SU-DHL-6 (cell line): Measurements from ENCODE around the gene STK39.

Experiments used
- H2AFZ ChIP-seq: fragments of 200-600 bp; sonication (generic); 2 replicates; pipeline ENCODE4 v1.6.1; 2014; ENCODE audit warnings: low read depth, mild to moderate bottlenecking, moderate library complexity, mixed read lengths, antibody characterized with exemption, low read length; ENCODE audit not compliant: severe bottlenecking
- H3F3A ChIP-seq: fragments of 200-600 bp; shearing (Covaris generic); 2 replicates; pipeline ENCODE4 v1.6.0; 2016; ENCODE audit warnings: antibody characterized with exemption, mild to moderate bottlenecking; ENCODE audit not compliant: insufficient read depth
- H3K27ac ChIP-seq: fragments of 200-600 bp; sonication (generic); 2 replicates; pipeline ENCODE4 v1.5.1; 2016; ENCODE audit warnings: low read depth, mild to moderate bottlenecking, low read length, moderate library complexity, mixed read lengths
- H3K27me3 ChIP-seq: fragments of 200-600 bp; sonication (generic), shearing (Covaris generic); 2 replicates; pipeline ENCODE4 v1.6.0; 2014; ENCODE audit warnings: mild to moderate bottlenecking, low read length
- H3K36me3 ChIP-seq: fragments of 200-600 bp; sonication (generic); 2 replicates; pipeline ENCODE4 v1.6.1; 2014; ENCODE audit warnings: mild to moderate bottlenecking, low read length, mixed read lengths
- H3K4me2 ChIP-seq: fragments of 300-600, 200-600 bp; shearing (Covaris generic), sonication (generic); 2 replicates; pipeline ENCODE4 v1.6.0; 2014; ENCODE audit warnings: low read length, low read depth, mild to moderate bottlenecking; ENCODE audit not compliant: poor library complexity, severe bottlenecking
- H3K4me3 ChIP-seq: fragments of 200-600 bp; sonication (generic); 2 replicates; pipeline ENCODE4 v1.5.1; 2014; ENCODE audit warnings: antibody characterized with exemption, low read length, mild to moderate bottlenecking, mixed read lengths; ENCODE audit not compliant: insufficient read depth, poor library complexity, severe bottlenecking
- H3K79me2 ChIP-seq: fragments of 200-600 bp; sonication (generic); 2 replicates; pipeline ENCODE4 v1.6.1; 2014; ENCODE audit warnings: mild to moderate bottlenecking, low read length, moderate library complexity; ENCODE audit not compliant: insufficient read depth
- H3K9ac ChIP-seq: fragments of 200-600 bp; sonication (generic); 2 replicates; pipeline ENCODE4 v1.7.0; 2014; ENCODE audit warnings: mild to moderate bottlenecking, low read length
- H3K9me2 ChIP-seq: fragments of 200-600 bp; sonication (generic); replicated peaks from 2 replicates; pipeline ENCODE4 v1.6.1; 2014; ENCODE audit warnings: low read length; ENCODE audit not compliant: insufficient read depth
- H3K9me3 ChIP-seq: fragments of 200-600 bp; sonication (generic); 2 replicates; pipeline ENCODE4 v1.6.1; 2014; ENCODE audit warnings: low read length, mixed read lengths; ENCODE audit not compliant: insufficient read depth
- H4K20me1 ChIP-seq: fragments of 200-600 bp; sonication (generic); 2 replicates; pipeline ENCODE4 v1.6.1; 2014; ENCODE audit warnings: low read depth, mild to moderate bottlenecking, antibody characterized with exemption, low read length, moderate library complexity, mixed read lengths
- CTCF ChIP-seq: fragments of 200-600 bp; sonication (generic); IDR thresholded peaks from one replicate; pipeline ENCODE4 v1.5.1; 2017; ENCODE audit warnings: antibody characterized with exemption, mild to moderate bottlenecking, low read length, moderate library complexity; ENCODE audit not compliant: insufficient read depth, poor library complexity, severe bottlenecking
- EZH2phosphoT487 ChIP-seq: fragments of 200-600 bp; sonication (generic), shearing (Covaris generic); conservative IDR thresholded peaks from 2 replicates; pipeline ENCODE4 v1.6.1; 2018; ENCODE audit warnings: mild to moderate bottlenecking, antibody characterized with exemption, low read length, moderate library complexity, mixed read lengths

The STK39 gene

GRCh38 chr2:168156661-168157060, 90.7 kb downstream of the STK39 start:
- no peak overlapping the region for H3K4me2 ChIP-seq
- H3F3A ChIP-seq = no peaks in the 10 kb centered on the region
- no peak overlapping the region for H3K9ac ChIP-seq
- no peaks in the 10 kb centered on the region for H3K36me3 ChIP-seq
- no peak overlapping the region for H3K4me3 ChIP-seq
- H4K20me1 ChIP-seq = no peaks in the 10 kb centered on the region
- no peaks in the 10 kb centered on the region for H3K79me2 ChIP-seq
- no peaks in the 10 kb centered on the region for H3K9me3 ChIP-seq
- H2AFZ ChIP-seq = no peak overlapping the region
- no peaks in the 10 kb centered on the region for H3K9me2 ChIP-seq
- no peak overlapping the region for H3K27ac ChIP-seq
- no peaks in the 10 kb centered on the region for H3K27me3 ChIP-seq
- no peak for TF ChIP-seq EZH2phosphoT487
- no peak for TF ChIP-seq CTCF

- Histone ChIP-seq H4K20me1 (no peaks in the 10 kb centered on the region), H3K27me3 (no peaks in the 10 kb centered on the region), H3F3A (no peaks in the 10 kb centered on the region), H3K36me3 (no peaks in the 10 kb centered on the region), H3K4me3 (no peak overlapping the region), H3K79me2 (no peaks in the 10 kb centered on the region), H3K9me2 (no peaks in the 10 kb centered on the region), H3K9me3 (no peaks in the 10 kb centered on the region), H2AFZ (no peak overlapping the region), H3K4me2 (no peak overlapping the region), H3K9ac (no peak overlapping the region), H3K27ac (no peak overlapping the region)
- TF ChIP-seq CTCF = no peak
- no peak for TF ChIP-seq EZH2phosphoT487
These were observed 91.7 kb downstream of the STK39 start for GRCh38 chr2:168155680-168156079.

- H3K79me2 ChIP-seq = no peaks in the 10 kb centered on the region
- no peaks in the 10 kb centered on the region for H3K9me2 ChIP-seq
- no peak overlapping the region for H2AFZ ChIP-seq
- no peak for TF ChIP-seq CTCF
- TF ChIP-seq EZH2phosphoT487 = no peak
- no peak overlapping the region for H3K27ac ChIP-seq
- no peaks in the 10 kb centered on the region for H3K36me3 ChIP-seq
- no peaks in the 10 kb centered on the region for H3K9me3 ChIP-seq
- H3K9ac ChIP-seq = no peak overlapping the region
- H3K4me3 ChIP-seq = no peak overlapping the region
- no peaks in the 10 kb centered on the region for H3K27me3 ChIP-seq
- H4K20me1 ChIP-seq = no peaks in the 10 kb centered on the region
- no peak overlapping the region for H3K4me2 ChIP-seq
- H3F3A ChIP-seq = no peaks in the 10 kb centered on the region
These were observed 92.3 kb downstream of the STK39 start for GRCh38 chr2:168155046-168155445.
